ENCODE data around the gene PTDSS2.

DNA sequence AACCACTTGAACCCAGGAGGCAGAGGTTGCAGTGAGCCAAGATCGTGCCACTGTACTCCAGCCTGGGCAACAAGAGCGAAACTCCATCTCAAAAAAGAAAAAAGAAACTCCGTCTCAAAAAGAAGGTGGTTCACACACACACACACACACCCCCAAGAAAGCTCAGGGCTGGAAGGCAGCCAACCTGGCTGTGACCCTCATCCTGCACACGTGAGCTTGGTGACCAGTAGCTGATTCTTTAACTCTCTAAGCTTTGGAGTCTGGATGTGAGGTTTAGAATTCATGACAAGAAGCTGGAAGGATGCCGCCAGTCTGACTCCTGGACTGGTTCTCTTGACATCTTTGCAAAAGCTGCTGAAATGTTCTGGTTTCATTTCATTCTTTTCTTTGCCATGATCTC, 58.9 kb downstream of the PTDSS2 start:
- TF ChIP-seq, protein P1, sequence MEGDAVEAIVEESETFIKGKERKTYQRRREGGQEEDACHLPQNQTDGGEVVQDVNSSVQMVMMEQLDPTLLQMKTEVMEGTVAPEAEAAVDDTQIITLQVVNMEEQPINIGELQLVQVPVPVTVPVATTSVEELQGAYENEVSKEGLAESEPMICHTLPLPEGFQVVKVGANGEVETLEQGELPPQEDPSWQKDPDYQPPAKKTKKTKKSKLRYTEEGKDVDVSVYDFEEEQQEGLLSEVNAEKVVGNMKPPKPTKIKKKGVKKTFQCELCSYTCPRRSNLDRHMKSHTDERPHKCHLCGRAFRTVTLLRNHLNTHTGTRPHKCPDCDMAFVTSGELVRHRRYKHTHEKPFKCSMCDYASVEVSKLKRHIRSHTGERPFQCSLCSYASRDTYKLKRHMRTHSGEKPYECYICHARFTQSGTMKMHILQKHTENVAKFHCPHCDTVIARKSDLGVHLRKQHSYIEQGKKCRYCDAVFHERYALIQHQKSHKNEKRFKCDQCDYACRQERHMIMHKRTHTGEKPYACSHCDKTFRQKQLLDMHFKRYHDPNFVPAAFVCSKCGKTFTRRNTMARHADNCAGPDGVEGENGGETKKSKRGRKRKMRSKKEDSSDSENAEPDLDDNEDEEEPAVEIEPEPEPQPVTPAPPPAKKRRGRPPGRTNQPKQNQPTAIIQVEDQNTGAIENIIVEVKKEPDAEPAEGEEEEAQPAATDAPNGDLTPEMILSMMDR (IDR thresholded peaks at IDR 0.05): no peak
- no peak for TF ChIP-seq POLR2AphosphoS5 (IDR thresholded peaks at IDR 0.05)
- no peak for TF ChIP-seq POLR2A (IDR thresholded peaks at IDR 0.05)
- no peak for TF ChIP-seq EP300 (IDR thresholded peaks at IDR 0.05)

Data from suprapubic skin (tissue), 4 donors.